Measurements from ENCODE around the gene PRKCZ.

The PRKCZ gene

DNA sequence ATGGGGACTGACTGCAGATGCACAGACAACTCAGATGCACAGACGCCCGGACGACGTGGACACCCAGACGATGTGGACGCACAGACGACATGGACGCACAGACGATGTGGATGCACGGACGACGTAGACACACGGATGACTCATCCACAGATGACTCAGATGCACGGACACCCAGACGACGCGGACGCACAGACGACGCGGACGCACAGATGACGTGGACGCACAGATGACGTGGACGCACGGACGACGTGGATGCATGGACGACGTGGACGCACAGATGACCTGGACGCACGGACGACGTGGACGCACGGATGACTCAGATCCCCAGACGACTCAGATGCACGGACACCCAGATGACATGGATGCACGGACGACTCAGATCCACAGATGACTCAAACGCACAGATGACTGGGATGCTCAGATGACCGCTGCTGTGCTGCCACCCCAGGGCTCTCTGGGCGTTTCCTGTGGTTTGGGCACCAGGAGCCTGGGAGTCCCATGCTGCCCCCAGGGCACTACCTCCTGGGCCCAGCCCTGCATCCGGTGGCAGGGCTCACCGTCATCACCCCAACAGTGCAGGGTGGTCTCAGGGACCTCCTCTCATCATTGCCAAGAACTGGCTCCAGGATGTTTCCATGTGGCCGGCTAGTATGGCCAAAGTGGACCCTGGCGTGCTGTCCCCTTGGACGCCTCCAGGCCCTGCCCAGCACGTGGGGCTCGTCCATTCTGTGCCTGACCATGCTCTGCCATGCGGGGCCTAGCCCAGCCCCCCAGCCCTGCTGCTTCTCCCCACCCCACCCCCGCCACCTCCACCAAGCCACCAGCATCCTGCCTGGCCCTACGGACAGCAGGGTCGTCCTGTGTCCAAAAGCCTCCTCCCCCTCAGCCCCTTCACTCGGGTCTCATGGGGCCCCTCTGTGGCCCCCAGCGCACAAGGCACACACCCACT lies 130.4 kb downstream of the PRKCZ start:
- no peak for DNase-seq (ENCODE audit: low spot score in 2 of 2)
- Mint-ChIP-seq H3K4me1 (peaks cover 5% of the 10 kb centered on the region), H3K4me3 (no peak overlapping the region), H3K27me3 (no peaks in the 10 kb centered on the region), H3K27ac (ENCODE audit: low read depth) (no peak overlapping the region), H3K9me3 (no peaks in the 10 kb centered on the region), H3K36me3 (ENCODE audit: insufficient read depth) (peaks cover 14% of the 10 kb centered on the region)
- ATAC-seq (replicated peaks; ENCODE audit: extremely low read depth, poor library complexity, severe bottlenecking), result no peak

- Mint-ChIP-seq H3K4me1 (no peaks in the 10 kb centered on the region), H3K27ac (ENCODE audit: low read depth) (no peak overlapping the region)
- ATAC-seq (replicated peaks; ENCODE audit: extremely low read depth, poor library complexity, severe bottlenecking), result no peak
These were observed 131.1 kb downstream of the PRKCZ start for GRCh38 chr1:2181271-2181670.

GRCh38 chr1:2181752-2182151 lies 131.5 kb downstream of the PRKCZ start:
- H3K4me3 Mint-ChIP-seq, result no peak overlapping the region
- no peak overlapping the region for H3K27ac Mint-ChIP-seq (ENCODE audit: low read depth)
- no peaks in the 10 kb centered on the region for H3K9me3 Mint-ChIP-seq
- H3K4me1 Mint-ChIP-seq, result no peaks in the 10 kb centered on the region
- no peak for ATAC-seq (replicated peaks; ENCODE audit: extremely low read depth, poor library complexity, severe bottlenecking)
- no peak for DNase-seq (ENCODE audit: low spot score in 2 of 2)
- H3K27me3 Mint-ChIP-seq, result no peaks in the 10 kb centered on the region
- H3K36me3 Mint-ChIP-seq (ENCODE audit: insufficient read depth), result peaks cover 12% of the 10 kb centered on the region

More at GRCh38 chr1:2181271-2181670, 131.1 kb downstream of the PRKCZ start:
- peaks cover 12% of the 10 kb centered on the region for H3K36me3 Mint-ChIP-seq (ENCODE audit: insufficient read depth)
- no peaks in the 10 kb centered on the region for H3K9me3 Mint-ChIP-seq
- H3K27me3 Mint-ChIP-seq, result no peaks in the 10 kb centered on the region
- no peak overlapping the region for H3K4me3 Mint-ChIP-seq
- DNase-seq (ENCODE audit: low spot score in 2 of 2), result no peak

DNA sequence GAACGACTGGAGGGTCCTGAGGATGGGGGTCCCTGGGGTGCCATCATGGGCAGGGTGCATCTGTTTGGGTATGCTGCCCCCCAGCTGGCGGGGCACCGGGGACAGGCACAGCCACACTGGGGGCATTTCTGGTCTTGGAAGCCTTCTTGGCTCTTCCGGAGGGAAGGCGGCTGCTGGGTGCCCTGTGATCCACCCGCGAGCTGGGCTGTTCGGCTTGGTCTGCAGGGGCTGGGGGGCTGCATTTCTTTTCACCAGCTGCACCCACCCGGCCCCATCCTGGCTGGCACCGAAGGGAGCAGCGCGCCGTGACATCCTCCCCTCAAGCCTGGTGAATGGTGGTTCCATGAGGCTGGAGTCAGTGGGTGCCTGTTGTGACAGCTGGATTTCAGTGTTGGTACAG lies 132.2 kb downstream of the PRKCZ start:
- DNase-seq (ENCODE audit: low spot score in 2 of 2) (no peak), ATAC-seq (replicated peaks; ENCODE audit: extremely low read depth, poor library complexity, severe bottlenecking) (no peak)
- Mint-ChIP-seq H3K4me1 (no peaks in the 10 kb centered on the region), H3K4me3 (no peak overlapping the region), H3K27me3 (no peaks in the 10 kb centered on the region), H3K36me3 (ENCODE audit: insufficient read depth) (peaks cover 12% of the 10 kb centered on the region), H3K27ac (ENCODE audit: low read depth) (no peak overlapping the region), H3K9me3 (no peaks in the 10 kb centered on the region)

- peaks cover 8% of the 10 kb centered on the region for H3K36me3 Mint-ChIP-seq (ENCODE audit: insufficient read depth)
- H3K27ac Mint-ChIP-seq (ENCODE audit: low read depth), result peak overlapping the region; percentile 46
- no peak overlapping the region for H3K4me3 Mint-ChIP-seq
- H3K4me1 Mint-ChIP-seq, result no peaks in the 10 kb centered on the region
- no peaks in the 10 kb centered on the region for H3K9me3 Mint-ChIP-seq
- no peaks in the 10 kb centered on the region for H3K27me3 Mint-ChIP-seq
- ATAC-seq (replicated peaks; ENCODE audit: extremely low read depth, poor library complexity, severe bottlenecking), result no peak
- DNase-seq (ENCODE audit: low spot score in 2 of 2), result no peak
These were observed 133.7 kb downstream of the PRKCZ start for GRCh38 chr1:2183937-2184334.

DNA sequence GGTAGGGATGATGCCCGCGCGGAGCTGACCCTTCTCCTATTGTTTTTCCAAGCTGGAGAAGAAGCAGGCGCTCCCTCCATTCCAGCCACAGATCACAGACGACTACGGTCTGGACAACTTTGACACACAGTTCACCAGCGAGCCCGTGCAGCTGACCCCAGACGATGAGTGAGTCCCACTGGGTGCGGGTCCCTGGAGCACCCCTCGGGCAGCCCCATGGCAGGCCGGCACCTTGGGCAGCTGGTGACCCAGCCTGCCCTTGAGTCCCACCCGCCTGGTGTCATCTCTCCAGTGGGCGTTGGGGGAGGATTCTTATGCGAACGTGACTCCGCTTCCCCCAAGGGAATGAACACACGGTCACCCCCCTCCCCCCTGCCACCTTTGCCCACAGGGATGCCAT lies 134.3 kb downstream of the PRKCZ start:
- H3K36me3 Mint-ChIP-seq (ENCODE audit: insufficient read depth), result peaks cover 10% of the 10 kb centered on the region
- no peaks in the 10 kb centered on the region for H3K4me1 Mint-ChIP-seq
- ATAC-seq (replicated peaks; ENCODE audit: extremely low read depth, poor library complexity, severe bottlenecking) (no peak), DNase-seq (ENCODE audit: low spot score in 2 of 2) (no peak)
- no peak overlapping the region for H3K4me3 Mint-ChIP-seq
- H3K27me3 Mint-ChIP-seq, result no peaks in the 10 kb centered on the region
- no peak overlapping the region for H3K27ac Mint-ChIP-seq (ENCODE audit: low read depth)
- no peaks in the 10 kb centered on the region for H3K9me3 Mint-ChIP-seq

- Mint-ChIP-seq H3K9me3 (no peaks in the 10 kb centered on the region), H3K4me3 (no peak overlapping the region), H3K36me3 (ENCODE audit: insufficient read depth) (peaks cover 10% of the 10 kb centered on the region), H3K27me3 (no peaks in the 10 kb centered on the region), H3K4me1 (no peaks in the 10 kb centered on the region), H3K27ac (ENCODE audit: low read depth) (no peak overlapping the region)
- ATAC-seq (replicated peaks; ENCODE audit: extremely low read depth, poor library complexity, severe bottlenecking), result no peak
- DNase-seq (ENCODE audit: low spot score in 2 of 2), result no peak
These were observed 134.7 kb downstream of the PRKCZ start for GRCh38 chr1:2184934-2185333.

- DNase-seq (ENCODE audit: low spot score in 2 of 2) (no peak), ATAC-seq (replicated peaks; ENCODE audit: extremely low read depth, poor library complexity, severe bottlenecking) (no peak)
- Mint-ChIP-seq H3K4me3 (no peak overlapping the region), H3K9me3 (no peaks in the 10 kb centered on the region), H3K27me3 (no peaks in the 10 kb centered on the region), H3K36me3 (ENCODE audit: insufficient read depth) (peaks cover 7% of the 10 kb centered on the region), H3K27ac (ENCODE audit: low read depth) (no peak overlapping the region), H3K4me1 (no peaks in the 10 kb centered on the region)
These were observed 136.0 kb downstream of the PRKCZ start for GRCh38 chr1:2185880-2186855.

GRCh38 chr1:2186901-2187300 lies 136.7 kb downstream of the PRKCZ start:
- H3K4me3 Mint-ChIP-seq, result no peak overlapping the region
- H3K27ac Mint-ChIP-seq (ENCODE audit: low read depth), result no peak overlapping the region
- H3K27me3 Mint-ChIP-seq, result no peaks in the 10 kb centered on the region
- peaks cover 7% of the 10 kb centered on the region for H3K36me3 Mint-ChIP-seq (ENCODE audit: insufficient read depth)
- DNase-seq (ENCODE audit: low spot score in 2 of 2) (no peak), ATAC-seq (replicated peaks; ENCODE audit: extremely low read depth, poor library complexity, severe bottlenecking) (no peak)
- H3K4me1 Mint-ChIP-seq, result peaks cover 5% of the 10 kb centered on the region
- H3K9me3 Mint-ChIP-seq, result no peaks in the 10 kb centered on the region

- H3K27me3 Mint-ChIP-seq, result no peaks in the 10 kb centered on the region
- H3K36me3 Mint-ChIP-seq (ENCODE audit: insufficient read depth), result peaks cover 7% of the 10 kb centered on the region
- H3K4me3 Mint-ChIP-seq, result no peak overlapping the region
- H3K4me1 Mint-ChIP-seq, result peaks cover 5% of the 10 kb centered on the region
- no peak overlapping the region for H3K27ac Mint-ChIP-seq (ENCODE audit: low read depth)
- no peak for DNase-seq (ENCODE audit: low spot score in 2 of 2)
- no peak for ATAC-seq (replicated peaks; ENCODE audit: extremely low read depth, poor library complexity, severe bottlenecking)
- H3K9me3 Mint-ChIP-seq, result no peaks in the 10 kb centered on the region
These were observed 137.4 kb downstream of the PRKCZ start for GRCh38 chr1:2187619-2188018.

DNA sequence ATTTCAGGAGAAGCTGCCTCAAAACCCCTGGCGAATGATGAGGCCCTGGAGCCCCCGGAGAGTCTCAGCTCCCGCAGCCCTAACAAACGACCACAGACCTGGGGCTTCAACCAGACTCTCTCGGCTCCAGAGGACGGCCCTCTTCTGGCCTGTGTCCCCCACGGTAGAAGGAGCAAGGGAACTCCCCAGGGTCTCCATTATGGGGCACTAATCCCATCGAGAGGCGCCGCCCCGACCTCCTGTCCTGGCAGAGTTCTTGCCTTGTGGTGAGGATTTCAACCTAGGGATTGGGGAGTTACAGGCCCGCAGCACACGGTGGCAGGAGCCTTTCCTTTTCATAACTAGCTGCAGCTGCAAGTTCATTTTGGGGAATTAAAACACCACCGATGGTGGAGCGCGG lies 138.1 kb downstream of the PRKCZ start:
- DNase-seq (ENCODE audit: low spot score in 2 of 2) (no peak), ATAC-seq (replicated peaks; ENCODE audit: extremely low read depth, poor library complexity, severe bottlenecking) (no peak)
- H3K36me3 Mint-ChIP-seq (ENCODE audit: insufficient read depth), result peaks cover 5% of the 10 kb centered on the region
- no peaks in the 10 kb centered on the region for H3K27me3 Mint-ChIP-seq
- no peak overlapping the region for H3K27ac Mint-ChIP-seq (ENCODE audit: low read depth)
- H3K4me1 Mint-ChIP-seq, result peaks cover 5% of the 10 kb centered on the region
- no peak overlapping the region for H3K4me3 Mint-ChIP-seq
- no peaks in the 10 kb centered on the region for H3K9me3 Mint-ChIP-seq

GRCh38 chr1:2189459-2190425 lies 139.5 kb downstream of the PRKCZ start:
- peak overlapping the region; percentile 67 for H3K4me3 Mint-ChIP-seq
- no peaks in the 10 kb centered on the region for H3K27me3 Mint-ChIP-seq
- DNase-seq (ENCODE audit: low spot score in 2 of 2) (peak; percentile 86 to 89), ATAC-seq (replicated peaks; ENCODE audit: extremely low read depth, poor library complexity, severe bottlenecking) (peak; percentile 91)
- peak overlapping the region; percentile 88 for H3K27ac Mint-ChIP-seq (ENCODE audit: low read depth)
- peaks cover 5% of the 10 kb centered on the region for H3K4me1 Mint-ChIP-seq
- no peaks in the 10 kb centered on the region for H3K9me3 Mint-ChIP-seq
- peaks cover 7% of the 10 kb centered on the region for H3K36me3 Mint-ChIP-seq (ENCODE audit: insufficient read depth)
